ENCODE measurements around the gene DCTN4. TPM values are rescaled to one million over a fixed set of nuclear protein-coding genes. Genes with fewer than 3 reads are reported as not detected.

Gene DCTN4
- total RNA-seq, 2 donors from 2014 or later = 37.3 to 41.9 TPM

DNA sequence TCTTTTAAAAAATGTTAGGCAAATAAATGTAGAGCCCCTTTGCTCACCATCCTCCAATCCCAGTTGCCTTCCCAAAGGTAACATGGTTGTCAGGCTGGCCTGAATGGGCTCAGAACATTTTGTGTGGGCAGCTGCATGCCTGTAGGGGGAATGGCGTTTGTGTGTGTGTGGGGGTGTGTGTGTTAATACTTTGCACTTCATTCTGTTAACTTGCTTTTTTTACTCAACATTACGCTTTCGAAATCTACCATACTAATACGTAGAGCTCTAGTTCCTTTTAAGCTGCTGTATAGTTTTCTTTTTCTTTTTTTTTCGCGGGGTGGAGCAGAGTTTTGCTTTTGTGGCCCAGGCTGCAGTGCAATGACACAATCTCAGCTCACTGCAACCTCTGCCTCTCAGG lies 83.7 kb downstream of the DCTN4 start:
- peaks cover under 1% of the 10 kb centered on the region for H3K36me3 Mint-ChIP-seq (ENCODE audit: low read depth)
- ATAC-seq (replicated peaks) = no peak
- peaks cover under 1% of the 10 kb centered on the region for H3K27me3 Mint-ChIP-seq
- H3K4me3 Mint-ChIP-seq = no peak overlapping the region
- H3K4me1 Mint-ChIP-seq = no peaks in the 10 kb centered on the region
- H3K27ac Mint-ChIP-seq = no peak overlapping the region
- no peaks in the 10 kb centered on the region for H3K9me3 Mint-ChIP-seq

DNA sequence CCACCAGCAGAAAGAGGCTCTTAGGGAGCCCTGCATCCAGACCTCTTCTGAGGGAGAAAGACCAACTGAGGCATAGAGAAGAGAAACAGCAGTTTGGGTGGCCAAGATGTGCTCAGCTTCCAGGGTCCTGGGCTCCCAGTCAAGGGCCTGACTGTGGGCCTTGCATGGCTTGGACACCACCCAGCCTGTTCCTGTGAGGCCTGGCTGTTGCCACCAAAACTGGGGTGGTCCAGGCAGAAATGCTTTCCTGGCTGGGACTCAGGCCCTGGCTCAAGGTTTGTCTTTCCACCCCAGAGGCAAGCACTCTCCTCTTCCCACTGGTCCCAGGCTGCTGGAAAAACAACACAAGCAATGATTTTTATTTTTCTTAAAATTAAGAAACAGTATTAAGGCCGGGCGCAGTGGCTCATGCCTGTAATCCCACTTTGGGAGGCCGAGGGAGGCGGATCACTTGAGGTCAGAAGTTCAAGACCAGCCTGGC lies 84.4 kb downstream of the DCTN4 start:
- H3K36me3 Mint-ChIP-seq (ENCODE audit: low read depth) = no peaks in the 10 kb centered on the region
- H3K9me3 Mint-ChIP-seq = no peaks in the 10 kb centered on the region
- H3K27ac Mint-ChIP-seq = no peak overlapping the region
- ATAC-seq (replicated peaks) = no peak
- peaks cover 4% of the 10 kb centered on the region for H3K27me3 Mint-ChIP-seq
- H3K4me1 Mint-ChIP-seq = no peaks in the 10 kb centered on the region
- H3K4me3 Mint-ChIP-seq = no peak overlapping the region

DNA sequence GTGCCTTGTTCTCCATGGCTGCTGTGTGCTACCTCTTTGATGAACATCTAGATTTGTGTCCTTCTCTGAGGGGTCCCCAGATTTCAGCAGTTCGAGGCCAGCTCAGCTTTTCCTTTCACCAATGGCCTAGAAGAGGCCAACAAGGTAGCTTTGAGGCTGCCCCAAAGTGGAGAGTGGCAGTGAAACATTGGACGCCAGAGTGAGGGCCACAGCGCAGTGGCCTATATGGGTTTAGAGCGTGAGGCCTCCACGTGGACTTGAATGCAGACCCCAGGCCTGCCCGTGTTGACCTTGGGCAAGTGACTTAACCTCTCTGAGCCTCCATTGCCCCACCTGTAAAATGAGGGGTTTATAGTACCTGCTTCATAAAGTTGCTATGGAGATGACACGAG lies 85.9 kb downstream of the DCTN4 start:
- no peak for ATAC-seq (replicated peaks)
- Mint-ChIP-seq H3K4me1 (no peaks in the 10 kb centered on the region), H3K9me3 (no peaks in the 10 kb centered on the region), H3K27me3 (peaks cover 4% of the 10 kb centered on the region), H3K36me3 (ENCODE audit: low read depth) (no peaks in the 10 kb centered on the region), H3K27ac (no peak overlapping the region), H3K4me3 (peak overlapping the region; percentile 63)

DNA sequence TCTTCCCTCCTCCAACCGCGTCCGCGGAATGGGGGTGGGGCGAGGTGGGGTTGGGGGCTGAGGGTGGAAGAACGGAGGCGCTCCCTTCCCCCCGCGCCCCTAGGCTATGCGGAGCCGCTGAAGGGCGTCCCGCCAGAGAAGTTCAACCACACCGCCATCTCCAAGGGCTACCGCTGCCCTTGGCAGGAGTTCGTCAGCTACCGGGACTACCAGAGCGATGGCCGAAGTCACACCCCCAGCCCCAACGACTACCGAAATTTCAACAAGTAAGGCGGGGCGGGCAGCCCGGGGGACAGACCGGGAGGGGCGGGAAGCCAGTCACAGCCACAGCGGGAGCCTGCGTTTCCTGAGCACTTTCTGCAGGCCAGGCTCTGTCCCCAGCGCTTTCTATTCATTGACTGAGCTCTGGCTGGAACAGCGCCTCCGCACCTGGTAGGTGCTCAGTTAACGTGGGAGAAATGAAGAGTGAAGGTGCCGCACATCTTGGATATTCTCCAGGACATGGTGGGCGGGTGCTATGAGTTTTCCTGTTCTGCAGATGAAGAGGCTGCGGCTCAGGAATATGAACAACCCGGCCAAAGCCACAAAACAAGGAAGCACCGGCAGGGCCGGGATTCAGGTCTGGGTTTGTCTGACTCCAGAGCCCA lies 86.5 kb downstream of the DCTN4 start:
- Mint-ChIP-seq H3K27ac (no peak overlapping the region), H3K9me3 (no peaks in the 10 kb centered on the region), H3K27me3 (peaks cover 4% of the 10 kb centered on the region), H3K36me3 (ENCODE audit: low read depth) (no peaks in the 10 kb centered on the region), H3K4me1 (no peaks in the 10 kb centered on the region), H3K4me3 (peak overlapping the region; percentile 63)
- ATAC-seq (replicated peaks) = peak; percentile 78

DNA sequence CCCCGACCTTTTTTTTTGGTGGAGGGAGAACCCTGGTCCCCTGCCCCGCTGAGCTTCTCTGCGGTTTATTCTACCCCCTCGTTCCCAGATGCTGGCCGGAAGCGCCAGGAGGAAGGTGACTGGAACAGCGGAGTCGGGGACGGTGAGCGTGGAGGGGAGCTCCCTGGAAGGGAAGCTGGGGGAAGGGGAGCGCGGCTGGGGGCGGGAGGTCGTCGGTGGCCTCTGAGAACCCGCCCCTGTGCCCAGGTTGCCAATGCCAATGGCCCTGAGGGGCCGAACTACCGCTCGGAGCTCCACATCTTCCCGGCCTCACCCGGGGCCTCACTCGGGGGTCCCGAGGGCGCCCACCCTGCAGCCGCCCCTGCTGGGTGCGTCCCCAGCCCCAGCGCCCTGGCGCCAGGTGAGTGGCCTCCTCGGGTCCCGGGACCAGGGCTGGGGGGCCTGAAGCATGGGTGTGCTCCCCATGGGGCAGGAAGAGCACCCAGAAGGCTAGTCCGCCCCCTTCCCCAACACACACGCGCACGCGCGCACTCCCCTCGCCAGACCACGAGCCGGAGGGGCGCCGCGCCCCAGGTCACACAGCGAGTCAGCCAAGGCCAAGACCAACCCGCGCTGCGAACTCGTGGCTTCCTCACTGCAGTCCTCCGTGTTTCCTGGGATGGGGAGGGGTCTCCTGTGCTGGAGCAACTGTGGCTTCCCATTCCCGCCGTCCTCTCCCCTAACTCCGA lies 87.1 kb downstream of the DCTN4 start:
- H3K4me1 Mint-ChIP-seq = no peaks in the 10 kb centered on the region
- H3K27ac Mint-ChIP-seq = no peak overlapping the region
- H3K9me3 Mint-ChIP-seq = no peaks in the 10 kb centered on the region
- peaks cover 4% of the 10 kb centered on the region for H3K27me3 Mint-ChIP-seq
- peak; percentile 54 for ATAC-seq (replicated peaks)
- H3K4me3 Mint-ChIP-seq = peak overlapping the region; percentile 63
- H3K36me3 Mint-ChIP-seq (ENCODE audit: low read depth) = no peaks in the 10 kb centered on the region

DNA sequence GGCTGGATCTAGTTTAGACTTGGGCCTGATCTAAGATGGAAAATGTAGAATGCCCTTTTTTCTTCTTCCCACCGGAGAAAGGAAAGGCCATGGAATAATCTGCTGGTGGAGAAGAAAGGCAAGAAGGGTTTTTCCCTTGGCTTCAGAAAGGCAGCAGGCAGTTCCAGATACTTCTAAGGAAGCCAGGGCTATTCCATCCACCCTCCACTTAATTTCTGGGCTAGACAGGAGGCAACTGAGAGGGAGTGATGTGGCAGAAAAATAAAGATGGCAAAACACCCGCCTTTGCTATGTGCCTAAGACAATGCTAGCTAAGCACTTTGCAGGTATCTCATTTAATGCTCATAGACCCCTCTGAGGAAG lies 87.9 kb downstream of the DCTN4 start:
- H3K9me3 Mint-ChIP-seq = no peaks in the 10 kb centered on the region
- no peak for ATAC-seq (replicated peaks)
- peak overlapping the region; percentile 63 for H3K4me3 Mint-ChIP-seq
- H3K36me3 Mint-ChIP-seq (ENCODE audit: low read depth) = no peaks in the 10 kb centered on the region
- H3K27me3 Mint-ChIP-seq = peaks cover 4% of the 10 kb centered on the region
- no peaks in the 10 kb centered on the region for H3K4me1 Mint-ChIP-seq
- H3K27ac Mint-ChIP-seq = no peak overlapping the region

DNA sequence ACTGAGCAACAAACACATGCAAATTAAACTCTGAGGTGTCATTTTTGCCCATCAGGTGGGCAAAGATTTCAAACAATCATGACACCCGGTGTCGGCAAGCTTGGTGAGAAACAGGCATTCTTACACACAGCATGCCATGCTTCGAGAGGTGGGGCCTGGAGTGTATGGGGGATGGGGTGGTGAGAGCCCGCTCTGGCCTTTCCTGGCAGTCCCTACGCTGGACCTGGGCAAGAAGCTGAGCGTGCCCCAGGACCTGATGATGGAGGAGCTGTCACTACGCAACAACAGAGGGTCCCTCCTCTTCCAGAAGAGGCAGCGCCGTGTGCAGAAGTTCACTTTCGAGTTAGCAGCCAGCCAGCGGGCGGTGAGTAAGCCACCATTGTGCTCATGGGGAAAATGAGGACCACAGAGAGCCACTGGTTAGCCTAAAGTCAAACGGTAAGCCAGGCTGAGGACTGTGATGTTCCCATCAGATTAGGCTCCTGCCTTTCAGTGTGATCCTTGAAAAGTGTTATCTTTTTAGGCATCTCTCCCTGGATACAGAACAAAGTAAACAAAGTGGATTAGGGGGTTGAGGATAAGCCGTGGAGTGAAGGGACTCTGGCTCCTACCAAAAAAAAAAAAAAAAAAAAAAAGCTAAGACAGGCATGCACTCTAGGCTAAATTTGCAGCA lies 88.4 kb downstream of the DCTN4 start:
- H3K27me3 Mint-ChIP-seq = peaks cover 4% of the 10 kb centered on the region
- no peak for ATAC-seq (replicated peaks)
- no peak overlapping the region for H3K27ac Mint-ChIP-seq
- H3K4me1 Mint-ChIP-seq = no peaks in the 10 kb centered on the region
- H3K9me3 Mint-ChIP-seq = no peaks in the 10 kb centered on the region
- H3K4me3 Mint-ChIP-seq = peak overlapping the region; percentile 63
- H3K36me3 Mint-ChIP-seq (ENCODE audit: low read depth) = no peaks in the 10 kb centered on the region

DNA sequence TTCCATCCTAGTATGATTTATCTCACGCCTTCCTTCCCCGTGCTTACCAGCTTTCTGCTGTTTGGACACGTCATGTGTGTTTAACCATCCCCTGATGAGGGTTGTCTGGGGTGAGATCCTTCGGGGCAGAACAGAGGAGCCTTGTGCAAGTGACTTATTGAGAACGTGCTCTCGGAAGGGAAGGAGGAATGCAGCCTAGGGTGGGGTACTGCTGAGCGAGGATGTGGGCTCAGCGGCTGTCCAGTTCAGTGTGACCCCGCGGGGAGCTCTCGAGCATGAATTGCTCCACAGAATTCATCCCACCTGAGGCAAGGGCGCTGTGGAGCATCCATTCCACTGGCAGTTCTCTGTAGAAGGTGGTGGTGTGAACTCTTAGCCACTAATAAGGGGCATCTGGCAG lies 93.8 kb downstream of the DCTN4 start:
- H3K4me1 Mint-ChIP-seq = no peaks in the 10 kb centered on the region
- no peaks in the 10 kb centered on the region for H3K9me3 Mint-ChIP-seq

DNA sequence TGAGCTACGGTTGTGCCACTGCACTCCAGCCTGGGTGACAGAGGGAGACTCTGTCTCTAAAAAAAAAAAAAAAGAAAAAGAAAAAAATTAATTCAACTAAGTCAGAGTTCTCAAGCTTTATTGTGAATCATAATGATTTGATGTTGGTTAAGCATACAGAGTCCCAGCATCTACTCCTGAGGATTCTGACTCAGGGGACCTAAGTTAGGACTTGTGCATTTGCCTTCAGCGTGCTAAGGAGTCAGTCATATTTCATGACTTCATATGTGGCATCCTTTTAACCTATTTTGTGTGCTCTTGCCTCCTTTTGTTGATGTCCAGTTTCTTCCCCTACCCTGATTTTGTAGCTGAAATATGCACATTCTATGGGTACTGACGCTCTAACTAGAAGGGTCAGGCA lies 94.9 kb downstream of the DCTN4 start:
- no peaks in the 10 kb centered on the region for H3K4me1 Mint-ChIP-seq
- H3K9me3 Mint-ChIP-seq = no peaks in the 10 kb centered on the region
- no peak overlapping the region for H3K4me3 Mint-ChIP-seq
- no peak for ATAC-seq (replicated peaks)
- H3K27me3 Mint-ChIP-seq = peaks cover 4% of the 10 kb centered on the region
- no peak overlapping the region for H3K27ac Mint-ChIP-seq
- no peaks in the 10 kb centered on the region for H3K36me3 Mint-ChIP-seq (ENCODE audit: low read depth)

More for the DNA sequence above, 93.8 kb downstream of the DCTN4 start:
- Mint-ChIP-seq H3K27ac (no peak overlapping the region), H3K36me3 (ENCODE audit: low read depth) (no peaks in the 10 kb centered on the region), H3K4me3 (no peak overlapping the region), H3K27me3 (peaks cover 7% of the 10 kb centered on the region)
- ATAC-seq (replicated peaks) = no peak

DNA sequence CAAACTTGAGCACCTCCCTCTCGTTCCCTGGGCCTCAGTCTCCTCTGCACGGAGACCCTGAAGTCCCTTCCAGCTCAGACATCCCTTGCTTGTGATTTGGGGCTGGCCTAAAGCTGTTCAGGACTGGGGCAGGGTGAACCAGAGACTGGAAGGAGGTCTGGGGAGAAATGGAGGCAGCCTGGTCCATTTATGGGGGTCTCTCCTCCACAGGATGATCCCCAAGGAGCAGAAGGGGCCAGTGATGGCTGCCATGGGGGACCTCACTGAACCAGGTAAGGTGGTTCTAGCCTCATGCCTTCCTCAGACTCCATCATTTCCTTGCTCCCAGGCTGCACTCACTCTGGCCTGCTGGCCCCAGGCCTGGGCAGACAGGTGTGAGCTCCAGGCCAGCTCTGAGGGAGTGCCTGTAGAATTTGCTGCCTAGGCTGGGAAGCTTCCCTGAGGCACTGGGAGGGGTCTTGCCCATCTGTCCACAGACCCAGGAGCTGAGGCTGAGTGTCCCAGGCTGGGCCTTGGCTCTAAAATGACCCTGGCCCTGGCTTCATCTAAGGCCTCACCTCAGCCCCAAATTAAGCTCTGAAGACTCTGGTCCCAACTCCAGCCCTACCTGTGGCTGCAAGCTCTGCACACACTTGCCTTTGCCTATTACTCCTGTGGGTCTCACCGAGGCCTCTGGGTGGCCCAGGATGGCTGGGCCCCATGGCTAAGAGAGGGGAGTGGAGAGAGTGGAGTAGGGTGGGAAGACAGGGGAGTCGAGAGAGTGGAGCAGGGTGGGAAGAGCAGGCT lies 95.9 kb downstream of the DCTN4 start:
- Mint-ChIP-seq H3K9me3 (no peaks in the 10 kb centered on the region), H3K36me3 (ENCODE audit: low read depth) (no peaks in the 10 kb centered on the region), H3K4me1 (no peaks in the 10 kb centered on the region), H3K27ac (no peak overlapping the region), H3K27me3 (peaks cover 4% of the 10 kb centered on the region), H3K4me3 (no peak overlapping the region)
- ATAC-seq (replicated peaks) = no peak

DNA sequence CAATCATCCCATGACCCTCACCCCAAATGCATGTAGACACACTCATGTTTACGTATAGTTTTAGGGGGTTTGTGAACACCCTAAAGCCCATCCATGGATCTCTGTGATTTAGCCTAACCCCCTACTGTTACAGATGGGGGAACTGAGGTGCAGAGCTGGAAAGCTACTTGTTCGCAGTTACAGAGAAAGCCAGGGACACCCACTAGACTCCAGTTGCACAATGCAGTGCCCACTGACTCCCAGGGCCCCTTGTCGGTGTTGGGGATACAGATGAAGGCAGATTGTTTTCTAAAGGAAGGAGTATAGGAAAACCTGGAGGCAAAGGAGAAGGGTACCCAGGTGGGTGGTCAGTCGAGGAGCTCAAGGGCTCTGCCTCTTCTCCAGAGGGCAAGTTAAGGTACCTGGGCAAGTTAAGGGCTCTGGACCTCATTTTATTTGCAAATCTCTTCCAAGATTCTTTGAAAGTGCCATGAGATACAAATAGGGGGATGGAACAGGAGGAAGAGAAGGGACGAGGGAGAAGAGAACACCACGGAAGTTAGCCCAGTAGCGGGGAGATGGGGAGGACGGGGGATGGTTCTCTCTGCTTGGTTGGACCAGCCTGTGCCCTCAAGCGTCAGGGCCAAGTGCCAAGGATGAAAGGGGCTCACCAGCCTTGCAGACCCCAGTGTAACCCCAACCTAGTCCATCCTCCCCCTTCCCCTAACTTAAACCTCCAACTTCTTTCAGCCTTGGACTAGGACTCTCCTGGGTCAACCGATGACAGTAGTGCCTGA lies 96.8 kb downstream of the DCTN4 start:
- no peak for ATAC-seq (replicated peaks)
- no peaks in the 10 kb centered on the region for H3K4me1 Mint-ChIP-seq
- no peak overlapping the region for H3K4me3 Mint-ChIP-seq
- no peaks in the 10 kb centered on the region for H3K36me3 Mint-ChIP-seq (ENCODE audit: low read depth)
- no peak overlapping the region for H3K27ac Mint-ChIP-seq
- H3K27me3 Mint-ChIP-seq = peaks cover 4% of the 10 kb centered on the region
- no peaks in the 10 kb centered on the region for H3K9me3 Mint-ChIP-seq

DNA sequence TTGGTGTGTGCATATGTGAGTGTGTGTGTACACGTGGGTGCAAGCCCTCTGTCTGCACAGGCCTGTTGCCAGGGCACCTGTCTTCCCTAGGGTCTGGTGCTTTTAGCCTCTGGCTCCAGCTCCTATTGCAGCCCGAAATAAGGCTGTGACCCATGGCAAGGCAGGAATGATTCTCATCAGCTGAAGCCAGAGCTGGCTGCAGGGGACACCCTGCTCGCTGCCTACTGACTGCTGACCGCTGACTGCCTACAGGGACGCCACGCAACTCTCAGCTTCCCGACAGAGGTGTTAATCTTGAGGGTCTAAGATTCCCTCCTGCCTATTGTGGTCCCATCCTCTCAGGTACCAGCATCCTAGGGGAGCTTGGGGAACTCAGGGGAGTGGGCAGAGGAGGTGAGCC lies 97.7 kb downstream of the DCTN4 start, which contains the start of gene MYOZ3:
Gene MYOZ3, plus strand, starts transcription at position 166 of the 400 bp plus-strand sequence. CDS start 1,691 bp downstream, outside the sequence.
- H3K9me3 Mint-ChIP-seq = no peaks in the 10 kb centered on the region
- no peak for ATAC-seq (replicated peaks)
- no peak within 1 kb of the TSS for H3K4me3 Mint-ChIP-seq
- peaks cover 4% of the 10 kb centered on the region for H3K27me3 Mint-ChIP-seq
- H3K4me1 Mint-ChIP-seq = no peaks in the 10 kb centered on the region
- no peak within 1 kb of the TSS for H3K27ac Mint-ChIP-seq
- H3K36me3 Mint-ChIP-seq (ENCODE audit: low read depth) = no peaks in the 10 kb centered on the region

DNA sequence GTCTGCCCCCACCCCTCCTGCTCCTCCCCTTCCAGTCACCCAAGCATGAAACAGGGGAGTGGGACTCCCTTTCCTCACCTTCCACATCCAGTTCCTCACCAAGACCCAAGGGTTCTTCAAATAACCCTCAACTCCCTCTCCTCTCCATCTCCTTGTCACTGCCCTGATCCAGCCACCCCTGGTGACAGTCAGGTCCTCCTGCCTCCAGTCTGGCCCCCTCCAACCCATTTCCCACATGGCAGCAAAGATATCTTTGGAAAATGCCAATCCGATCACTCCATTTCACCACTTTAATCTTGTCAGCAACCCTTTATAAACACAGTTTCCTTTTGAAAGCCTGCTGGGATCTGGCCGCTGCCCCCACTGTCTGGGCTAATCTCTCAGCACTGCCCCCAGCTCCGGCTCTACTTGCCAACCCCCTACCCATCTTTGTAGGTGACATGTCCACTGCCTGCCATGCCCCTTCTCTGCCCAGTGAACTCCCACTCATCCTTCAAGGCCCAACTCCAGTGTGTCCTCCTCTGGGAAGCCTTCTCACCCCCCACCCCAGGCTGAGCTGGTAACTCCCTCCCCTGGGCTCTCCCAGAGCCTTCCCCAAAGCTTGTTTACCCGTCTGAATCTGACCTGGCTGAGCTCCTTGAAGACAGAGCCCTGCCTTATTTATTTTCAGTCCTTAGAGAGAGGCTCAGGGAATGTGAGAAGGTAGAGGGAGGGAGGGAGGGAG lies 98.5 kb downstream of the DCTN4 start:
- Mint-ChIP-seq H3K4me1 (no peaks in the 10 kb centered on the region), H3K4me3 (no peak overlapping the region), H3K27me3 (peaks cover 4% of the 10 kb centered on the region), H3K36me3 (ENCODE audit: low read depth) (no peaks in the 10 kb centered on the region), H3K27ac (no peak overlapping the region), H3K9me3 (no peaks in the 10 kb centered on the region)
- no peak for ATAC-seq (replicated peaks)
